GM23338 (cell line): ENCODE results near the gene PLPP7.

Source experiments
- CTCF ChIP-seq, 2 experiments: fragments of 200-600 bp in 1 of 2; sonication (generic) in 1 of 2; conservative IDR thresholded peaks; 2 replicates each; pipeline versions ENCODE4 v1.5.1 to v1.6.1; 2016 to 2017; ENCODE audit warnings: antibody characterized with exemption in 2 of 2, low read depth in 2 of 2, mild to moderate bottlenecking in 2 of 2, moderate library complexity in 1 of 2
- EZH2 ChIP-seq: fragments of 200-600 bp; sonication (generic); IDR thresholded peaks from one replicate; pipeline ENCODE4 v1.8.0; 2017; ENCODE audit warnings: antibody characterized with exemption, mild to moderate bottlenecking, low read depth; ENCODE audit not compliant: unreplicated experiment

DNA sequence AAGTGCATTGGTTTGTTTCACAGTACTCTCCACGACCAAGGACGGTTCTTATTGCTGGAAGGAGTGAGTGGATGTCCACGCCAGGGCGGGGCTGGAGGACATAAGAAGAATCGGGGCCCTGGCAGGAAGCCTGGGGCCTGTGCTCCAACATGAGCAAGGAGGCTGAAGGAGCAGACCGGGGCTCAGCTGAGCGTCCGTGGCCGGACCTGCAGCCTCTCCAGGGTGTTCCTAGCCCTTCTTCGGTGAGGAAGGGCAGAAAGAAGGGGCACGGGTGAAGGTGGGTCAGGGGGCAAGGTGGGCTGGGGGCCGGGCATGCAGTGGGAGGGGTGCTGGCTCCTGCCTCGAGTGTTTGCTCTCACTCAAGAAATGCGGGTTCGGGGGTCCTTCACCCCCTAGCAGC is 31.3 kb upstream of the PLPP7 start:
- no peak for TF ChIP-seq CTCF (conservative IDR thresholded peaks at IDR 0.05; ENCODE audit: low read depth in 2 of 2)
- TF ChIP-seq EZH2 = no peak
